ENCODE measurements around the gene GPR146.

GPR146 gene

DNA sequence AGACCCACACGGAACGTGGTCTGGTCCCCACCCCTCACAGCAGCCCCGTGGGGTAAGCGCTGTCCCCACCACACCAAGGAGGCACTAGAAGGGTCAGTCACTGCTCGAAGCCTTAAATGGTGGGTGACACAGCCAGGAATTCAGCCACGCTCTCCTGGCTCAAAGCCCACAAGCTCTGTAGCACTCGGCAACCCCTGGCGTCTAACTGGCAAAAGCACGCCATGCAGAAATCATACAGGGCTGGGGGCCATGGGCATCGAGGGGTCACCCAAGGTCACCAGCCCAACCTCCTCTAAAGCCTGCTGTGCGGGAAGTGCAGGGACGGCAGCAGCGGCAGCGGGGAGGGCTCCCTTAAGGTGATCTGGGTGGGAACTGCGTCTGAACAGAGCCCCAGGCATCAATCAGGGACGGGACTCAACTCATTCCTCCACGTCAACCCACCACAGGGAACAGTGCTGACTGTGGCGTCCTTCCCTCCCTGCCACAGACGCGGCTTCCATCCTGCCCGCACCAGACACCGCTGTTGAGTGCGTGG is 51.3 kb downstream of the GPR146 start:
- no peak for DNase-seq

- DNase-seq, result no peak
These were observed 52.1 kb downstream of the GPR146 start for GRCh38 chr7:1096156-1097119.

DNA sequence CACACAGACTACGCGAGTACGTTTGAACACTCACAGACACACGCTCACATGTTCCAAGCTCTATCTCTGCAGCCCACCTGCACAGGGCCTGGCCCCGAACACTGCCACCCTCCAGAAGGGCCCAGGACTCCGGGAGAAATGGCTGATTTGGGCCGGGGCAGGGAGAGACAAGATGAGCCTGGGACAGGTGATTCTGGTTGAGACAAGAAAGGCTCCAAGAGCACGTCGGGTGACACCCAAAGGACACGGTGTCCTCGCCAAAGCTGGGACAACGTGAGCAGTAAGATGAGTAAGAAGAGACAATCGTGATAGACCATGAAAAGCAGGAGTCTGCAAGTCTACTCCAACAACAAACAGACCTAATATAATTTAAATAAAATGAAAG is 52.8 kb downstream of the GPR146 start:
- DNase-seq, result no peak

GRCh38 chr7:1098243-1099153 is 54.2 kb downstream of the GPR146 start:
- no peak for DNase-seq

DNA sequence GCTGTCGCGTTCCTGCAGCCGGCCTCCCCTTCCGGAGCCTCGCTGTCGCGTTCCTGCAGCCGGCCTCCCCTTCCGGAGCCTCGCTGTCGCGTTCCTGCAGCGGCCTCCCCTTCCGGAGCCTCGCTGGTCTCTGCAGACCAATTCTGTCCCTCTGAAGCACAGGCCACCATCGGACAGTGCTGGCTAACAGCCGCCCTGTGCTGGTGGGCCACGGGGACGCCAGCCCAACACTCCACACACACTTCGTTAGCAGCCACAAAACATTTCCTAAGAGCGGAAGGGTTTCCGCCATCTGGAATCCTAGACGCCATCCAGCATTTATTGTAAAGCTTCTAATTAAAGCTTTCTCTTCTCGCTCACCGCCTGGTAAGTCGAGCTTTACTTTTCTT is 54.8 kb downstream of the GPR146 start:
- DNase-seq, result no peak

- no peak for DNase-seq
These were observed 55.3 kb downstream of the GPR146 start for GRCh38 chr7:1099637-1100036.

DNA sequence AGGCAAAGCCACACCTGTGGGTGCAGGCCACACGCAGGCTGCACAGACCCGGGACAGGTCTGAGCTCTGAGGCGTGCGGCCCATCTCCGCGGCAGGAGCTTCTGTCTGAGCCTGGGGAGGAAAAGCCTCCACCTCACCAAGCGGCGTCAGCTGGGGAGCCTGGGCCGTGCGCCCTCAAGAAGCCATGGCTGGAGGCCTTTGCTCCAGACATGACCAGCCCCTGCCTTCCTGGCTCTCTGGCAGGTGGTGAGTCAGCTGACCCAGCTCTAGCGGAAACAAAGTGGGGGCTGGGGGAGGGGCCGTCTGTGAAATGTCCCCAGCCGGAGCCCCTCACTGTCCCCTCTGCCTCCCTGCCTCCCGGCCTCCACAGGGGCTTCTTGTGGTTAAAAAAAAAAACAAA is 56.0 kb downstream of the GPR146 start:
- DNase-seq, result no peak

- DNase-seq, result no peak
These were observed 56.7 kb downstream of the GPR146 start for GRCh38 chr7:1100834-1101562.

DNA sequence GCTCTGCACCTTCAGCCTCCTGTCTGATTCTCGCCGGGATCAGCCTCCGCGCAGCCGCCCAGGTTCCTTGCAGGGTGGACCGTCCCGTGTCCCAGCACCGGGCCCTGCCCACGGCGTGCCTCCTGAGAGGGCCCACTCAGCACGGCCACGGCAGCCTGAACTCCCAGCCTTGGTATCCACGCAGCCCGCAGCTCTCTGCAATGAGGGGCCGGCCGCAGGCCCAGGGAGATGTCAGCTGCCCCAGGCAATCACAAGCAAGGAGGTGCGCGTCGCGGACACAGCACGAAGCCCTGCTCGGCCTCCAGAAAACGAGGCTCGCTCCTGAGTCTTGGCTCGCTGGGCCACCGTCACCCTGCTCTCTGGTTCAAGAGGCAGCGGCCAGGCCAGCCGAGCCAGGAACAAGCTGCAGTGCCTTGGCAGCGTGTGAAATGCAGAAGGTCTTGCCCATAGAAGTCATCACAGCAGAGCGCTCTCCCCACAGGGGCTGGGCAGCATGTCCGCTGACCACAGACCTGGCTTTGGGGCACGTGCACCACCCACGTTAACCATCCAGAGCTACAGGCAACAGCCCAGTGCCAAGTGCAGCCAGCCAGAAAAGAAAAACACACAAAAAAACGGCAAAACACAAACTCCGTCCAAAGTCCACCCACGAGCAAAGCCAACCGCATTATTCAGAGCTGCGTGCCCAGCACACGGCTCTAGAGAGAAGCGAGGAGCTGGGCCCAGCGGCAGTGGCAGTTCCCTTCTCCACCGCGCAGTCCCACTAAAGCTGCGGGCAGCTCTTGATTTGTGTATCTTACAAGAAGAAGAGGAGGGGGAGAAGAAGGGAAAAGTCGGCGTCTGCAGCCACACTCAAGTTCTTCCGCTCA is 57.5 kb downstream of the GPR146 start:
- no peak for DNase-seq

DNA sequence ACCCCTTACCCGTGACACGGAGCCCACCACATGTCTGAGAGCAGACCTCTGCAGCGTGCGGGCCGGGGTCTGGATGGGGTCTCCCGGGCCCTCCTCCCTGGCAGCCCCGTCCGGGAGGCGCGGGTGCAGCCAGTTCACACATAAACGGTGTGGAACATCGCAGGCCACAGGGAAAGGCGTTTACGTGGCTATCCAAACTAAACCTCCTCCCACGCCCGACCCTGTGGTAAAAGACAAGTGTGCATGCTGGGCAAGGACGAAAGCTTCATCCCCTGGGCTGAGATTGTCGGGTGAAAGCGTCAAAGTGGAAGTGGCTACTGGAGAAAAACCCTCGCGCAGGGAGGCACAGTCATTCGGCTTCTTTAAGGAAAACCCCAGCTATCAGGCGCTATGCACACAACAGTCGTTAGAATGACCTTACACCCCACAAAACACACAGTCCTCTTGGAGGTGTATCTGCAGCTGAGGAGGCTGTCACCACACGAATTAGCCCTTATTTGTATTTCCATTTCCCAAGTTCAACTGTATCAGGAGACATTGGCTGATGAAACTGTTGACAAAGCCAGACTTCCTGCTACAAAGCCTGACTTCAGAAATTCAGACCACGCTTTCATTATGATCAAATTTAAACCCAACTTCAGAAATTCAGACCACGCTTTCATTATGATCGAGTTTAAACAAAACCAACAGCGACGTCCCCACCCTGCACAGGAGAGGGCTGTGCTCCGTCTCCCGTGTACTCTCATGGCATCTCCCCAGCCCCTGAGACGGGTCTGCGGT is 58.9 kb downstream of the GPR146 start:
- DNase-seq, result no peak

GRCh38 chr7:1103789-1104515 is 59.6 kb downstream of the GPR146 start:
- DNase-seq, result no peak

GRCh38 chr7:1104516-1105179 is 60.3 kb downstream of the GPR146 start:
- DNase-seq, result no peak

GRCh38 chr7:1105189-1105588 is 60.8 kb downstream of the GPR146 start:
- DNase-seq, result no peak

DNA sequence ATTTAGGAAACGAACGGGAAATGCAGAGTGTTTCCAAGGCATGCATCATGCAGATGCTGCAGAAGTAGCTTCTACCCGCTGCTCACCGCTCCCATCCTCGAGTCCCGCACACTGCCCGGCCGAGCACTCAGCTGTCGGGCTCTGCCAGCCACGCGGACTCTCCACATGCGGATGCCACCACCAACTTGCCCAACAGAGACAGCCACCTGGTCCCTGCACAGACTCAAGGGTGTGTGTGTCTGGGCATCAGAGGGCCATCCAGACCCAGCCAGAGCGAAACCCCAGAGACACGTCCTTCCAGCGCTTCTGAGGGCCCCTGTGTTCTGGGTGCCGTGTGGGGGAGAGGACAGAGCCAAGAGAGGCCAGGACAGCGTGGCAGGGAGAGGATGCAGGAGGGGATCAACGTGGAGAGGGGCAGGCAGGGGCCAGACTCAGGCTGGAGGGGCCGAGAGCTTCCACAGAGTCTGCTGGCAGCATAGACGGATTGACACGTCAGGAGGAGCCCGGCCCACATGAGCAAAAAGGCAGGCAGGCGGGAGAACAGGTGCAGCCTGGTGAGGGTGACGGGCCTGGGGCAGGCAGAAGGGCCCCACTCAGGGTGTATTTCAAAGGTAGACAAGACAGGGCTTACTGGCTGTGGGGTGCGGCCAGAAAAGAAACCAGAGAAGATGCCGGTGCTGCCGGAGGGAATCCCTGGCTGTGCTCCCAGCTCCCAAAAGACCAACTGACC is 61.9 kb downstream of the GPR146 start:
- no peak for DNase-seq

DNA sequence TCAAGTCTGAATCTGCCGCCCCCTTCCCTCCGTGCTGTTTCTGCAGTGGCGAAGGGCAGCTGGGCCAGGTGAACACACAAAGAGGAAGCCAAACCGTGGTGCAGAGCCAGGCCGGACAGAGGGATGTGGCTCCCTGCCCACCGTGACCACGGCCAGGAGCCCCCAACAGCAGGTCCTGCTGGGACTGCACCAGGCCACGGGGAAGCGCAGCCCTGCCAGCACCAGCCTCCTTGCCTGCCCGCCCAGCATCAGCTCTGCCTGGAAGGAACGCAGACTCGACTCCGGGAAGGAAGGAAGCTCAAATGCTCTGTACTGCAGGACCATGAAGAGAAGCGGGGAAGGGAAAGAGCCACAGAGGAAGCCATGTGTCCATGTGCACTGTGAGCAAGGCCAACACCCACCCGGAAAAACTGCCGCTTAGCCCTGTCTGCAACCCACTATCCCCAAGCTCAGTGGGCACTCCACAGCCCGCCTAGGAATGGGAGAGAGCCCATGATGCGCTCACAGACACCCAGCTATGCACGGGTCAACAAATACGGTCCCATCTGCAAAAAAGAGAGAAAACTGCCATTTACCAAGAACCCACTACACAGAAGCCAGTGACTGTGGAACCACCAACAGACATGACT is 62.6 kb downstream of the GPR146 start:
- DNase-seq, result no peak

GRCh38 chr7:1108264-1108920 is 64.0 kb downstream of the GPR146 start:
- no peak for DNase-seq
